Measurements from ENCODE around the gene SPACA4.

DNA sequence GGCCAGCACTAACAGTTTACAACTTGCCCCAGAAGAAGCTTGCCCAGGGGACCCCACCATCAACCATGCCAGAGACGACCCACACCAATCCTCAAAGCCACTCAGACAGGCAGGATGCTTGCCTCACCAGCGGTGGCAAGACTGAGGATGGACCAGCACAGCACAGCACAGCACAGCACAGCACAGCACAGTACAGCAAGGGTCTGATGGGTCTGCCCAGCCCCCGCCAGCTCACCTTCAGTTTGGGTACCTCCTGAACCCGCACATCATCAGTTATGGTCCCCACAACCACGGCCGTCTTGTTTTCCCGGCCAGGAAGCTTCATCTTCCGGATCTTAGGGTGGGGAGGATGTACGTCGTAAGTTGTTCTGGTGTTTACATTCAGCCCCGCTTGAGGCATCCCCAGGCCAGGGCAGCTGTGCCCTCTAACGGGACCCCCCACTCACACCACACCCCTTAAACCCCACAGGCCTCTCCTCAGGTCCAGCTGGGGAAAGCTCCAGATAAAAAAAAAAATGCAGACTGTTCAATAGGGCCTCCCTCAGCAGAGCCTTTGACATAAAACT is 10.0 kb downstream of the SPACA4 start:
- TF ChIP-seq, protein P1, sequence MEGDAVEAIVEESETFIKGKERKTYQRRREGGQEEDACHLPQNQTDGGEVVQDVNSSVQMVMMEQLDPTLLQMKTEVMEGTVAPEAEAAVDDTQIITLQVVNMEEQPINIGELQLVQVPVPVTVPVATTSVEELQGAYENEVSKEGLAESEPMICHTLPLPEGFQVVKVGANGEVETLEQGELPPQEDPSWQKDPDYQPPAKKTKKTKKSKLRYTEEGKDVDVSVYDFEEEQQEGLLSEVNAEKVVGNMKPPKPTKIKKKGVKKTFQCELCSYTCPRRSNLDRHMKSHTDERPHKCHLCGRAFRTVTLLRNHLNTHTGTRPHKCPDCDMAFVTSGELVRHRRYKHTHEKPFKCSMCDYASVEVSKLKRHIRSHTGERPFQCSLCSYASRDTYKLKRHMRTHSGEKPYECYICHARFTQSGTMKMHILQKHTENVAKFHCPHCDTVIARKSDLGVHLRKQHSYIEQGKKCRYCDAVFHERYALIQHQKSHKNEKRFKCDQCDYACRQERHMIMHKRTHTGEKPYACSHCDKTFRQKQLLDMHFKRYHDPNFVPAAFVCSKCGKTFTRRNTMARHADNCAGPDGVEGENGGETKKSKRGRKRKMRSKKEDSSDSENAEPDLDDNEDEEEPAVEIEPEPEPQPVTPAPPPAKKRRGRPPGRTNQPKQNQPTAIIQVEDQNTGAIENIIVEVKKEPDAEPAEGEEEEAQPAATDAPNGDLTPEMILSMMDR (conservative IDR thresholded peaks at IDR 0.05; ENCODE audit: low read depth, low read length): no peak
- TF ChIP-seq SMC3 (IDR thresholded peaks at IDR 0.05; ENCODE audit: low read depth, low read length): no peak
- TF ChIP-seq BHLHE40 (IDR thresholded peaks at IDR 0.05; ENCODE audit: low read depth, low read length): no peak
- TF ChIP-seq, protein P2, sequence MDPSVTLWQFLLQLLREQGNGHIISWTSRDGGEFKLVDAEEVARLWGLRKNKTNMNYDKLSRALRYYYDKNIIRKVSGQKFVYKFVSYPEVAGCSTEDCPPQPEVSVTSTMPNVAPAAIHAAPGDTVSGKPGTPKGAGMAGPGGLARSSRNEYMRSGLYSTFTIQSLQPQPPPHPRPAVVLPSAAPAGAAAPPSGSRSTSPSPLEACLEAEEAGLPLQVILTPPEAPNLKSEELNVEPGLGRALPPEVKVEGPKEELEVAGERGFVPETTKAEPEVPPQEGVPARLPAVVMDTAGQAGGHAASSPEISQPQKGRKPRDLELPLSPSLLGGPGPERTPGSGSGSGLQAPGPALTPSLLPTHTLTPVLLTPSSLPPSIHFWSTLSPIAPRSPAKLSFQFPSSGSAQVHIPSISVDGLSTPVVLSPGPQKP (IDR thresholded peaks at IDR 0.05; ENCODE audit: borderline replicate concordance, low read depth, low read length): no peak
- no peak for TF ChIP-seq RAD21 (IDR thresholded peaks at IDR 0.05; ENCODE audit: low read length)
- no peak for TF ChIP-seq RFX5 (IDR thresholded peaks at IDR 0.05; ENCODE audit: low read depth, low read length)
- TF ChIP-seq, protein P3, sequence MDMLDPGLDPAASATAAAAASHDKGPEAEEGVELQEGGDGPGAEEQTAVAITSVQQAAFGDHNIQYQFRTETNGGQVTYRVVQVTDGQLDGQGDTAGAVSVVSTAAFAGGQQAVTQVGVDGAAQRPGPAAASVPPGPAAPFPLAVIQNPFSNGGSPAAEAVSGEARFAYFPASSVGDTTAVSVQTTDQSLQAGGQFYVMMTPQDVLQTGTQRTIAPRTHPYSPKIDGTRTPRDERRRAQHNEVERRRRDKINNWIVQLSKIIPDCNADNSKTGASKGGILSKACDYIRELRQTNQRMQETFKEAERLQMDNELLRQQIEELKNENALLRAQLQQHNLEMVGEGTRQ (IDR thresholded peaks at IDR 0.05; ENCODE audit: low read depth, low read length): no peak
- no peak for TF ChIP-seq MAZ (IDR thresholded peaks at IDR 0.05; ENCODE audit: borderline replicate concordance, low read depth, low read length)
